OCI-LY1 (cell line): ENCODE data around the gene DZIP1L.

ENCODE experiments used
- H2AFZ ChIP-seq: fragments of 200-600 bp; sonication (generic), shearing (Covaris generic); 2 replicates; pipeline ENCODE4 v1.6.0; 2014; ENCODE audit warnings: antibody characterized with exemption, mild to moderate bottlenecking, low read length
- H3F3A ChIP-seq: fragments of 200-600 bp; sonication (generic), shearing (Covaris generic); 2 replicates; pipeline ENCODE4 v1.6.0; 2014; ENCODE audit warnings: mild to moderate bottlenecking, antibody characterized with exemption, low read length, moderate library complexity; ENCODE audit not compliant: insufficient read depth
- H3K27ac ChIP-seq: fragments of 200-600 bp; sonication (generic); 2 replicates; pipeline ENCODE4 v1.5.1; 2014; ENCODE audit warnings: low read length, mixed run types, mild to moderate bottlenecking, low read depth; ENCODE audit not compliant: poor library complexity, severe bottlenecking
- H3K27me3 ChIP-seq: fragments of 200-600 bp; sonication (generic); 2 replicates; pipeline ENCODE4 v1.6.0; 2014; ENCODE audit warnings: antibody characterized with exemption, mild to moderate bottlenecking, low read length, moderate library complexity; ENCODE audit not compliant: insufficient read depth
- H3K36me3 ChIP-seq: fragments of 200-600 bp; sonication (generic); 2 replicates; pipeline ENCODE4 v1.6.1; 2014; ENCODE audit warnings: mild to moderate bottlenecking, antibody characterized with exemption, low read length, moderate library complexity, mixed read lengths; ENCODE audit not compliant: insufficient read depth
- H3K4me1 ChIP-seq: fragments of 200-600 bp; sonication (generic); 2 replicates; pipeline ENCODE4 v1.5.1; 2014; ENCODE audit warnings: mild to moderate bottlenecking, low read length, moderate library complexity; ENCODE audit not compliant: insufficient read depth, severe bottlenecking
- H3K4me2 ChIP-seq: fragments of 200-600 bp; sonication (generic), shearing (Covaris generic); 2 replicates; pipeline ENCODE4 v1.6.1; 2014; ENCODE audit warnings: low read length
- H3K4me3 ChIP-seq: fragments of 200-600 bp; sonication (generic); 2 replicates; pipeline ENCODE4 v1.5.1; 2014; ENCODE audit warnings: low read length, low read depth, mild to moderate bottlenecking, mixed read lengths; ENCODE audit not compliant: poor library complexity, severe bottlenecking
- H3K79me2 ChIP-seq: fragments of 200-600 bp; shearing (Covaris generic); 2 replicates; pipeline ENCODE4 v1.6.1; 2016; ENCODE audit warnings: mixed run types, low read length, mixed read lengths; ENCODE audit not compliant: insufficient read depth
- H3K9ac ChIP-seq: fragments of 200-600 bp; sonication (generic), shearing (Covaris generic); 2 replicates; pipeline ENCODE4 v1.6.1; 2014; ENCODE audit warnings: mild to moderate bottlenecking, low read length, mixed read lengths
- H3K9me2 ChIP-seq: fragments of 200-600 bp; sonication (generic), shearing (Covaris generic); 2 replicates; pipeline ENCODE4 v1.6.1; 2014; ENCODE audit warnings: low read depth, mild to moderate bottlenecking, low read length, mixed read lengths
- H3K9me3 ChIP-seq: fragments of 200-600 bp; shearing (Covaris generic); 2 replicates; pipeline ENCODE4 v1.6.1; 2014; ENCODE audit warnings: low read length, mixed read lengths
- H4K20me1 ChIP-seq: fragments of 200-600 bp; sonication (generic), shearing (Covaris generic); 2 replicates; pipeline ENCODE4 v1.6.0; 2016; ENCODE audit warnings: mild to moderate bottlenecking, low read length; ENCODE audit not compliant: insufficient read depth
- CTCF ChIP-seq: fragments of 200-600 bp; sonication (generic), shearing (Covaris generic); IDR thresholded peaks from 2 replicates; pipeline ENCODE4 v1.5.1; 2017; ENCODE audit warnings: mild to moderate bottlenecking, antibody characterized with exemption, low read length, moderate library complexity, mixed read lengths
- EZH2 ChIP-seq: fragments of 200-600 bp; sonication (generic), shearing (Covaris generic); IDR thresholded peaks from 2 replicates; pipeline ENCODE4 v1.8.0; 2017; ENCODE audit warnings: borderline replicate concordance, mixed run types, mild to moderate bottlenecking, antibody characterized with exemption, low read length, moderate library complexity, mixed read lengths

DZIP1L gene

GRCh38 chr3:138025553-138025952, 89.9 kb downstream of the DZIP1L start:
- no peaks in the 10 kb centered on the region for H3K9me2 ChIP-seq
- no peaks in the 10 kb centered on the region for H3K27me3 ChIP-seq
- H3K4me3 ChIP-seq: no peak overlapping the region
- H3K27ac ChIP-seq: no peak overlapping the region
- no peaks in the 10 kb centered on the region for H3K36me3 ChIP-seq
- no peaks in the 10 kb centered on the region for H3F3A ChIP-seq
- no peak for TF ChIP-seq CTCF
- no peak for TF ChIP-seq EZH2
- no peak overlapping the region for H3K4me2 ChIP-seq
- H3K9ac ChIP-seq: no peak overlapping the region
- H2AFZ ChIP-seq: no peak overlapping the region
- H3K4me1 ChIP-seq: no peaks in the 10 kb centered on the region
- no peaks in the 10 kb centered on the region for H3K9me3 ChIP-seq
- no peaks in the 10 kb centered on the region for H4K20me1 ChIP-seq
- H3K79me2 ChIP-seq: no peaks in the 10 kb centered on the region

- Histone ChIP-seq H3K27ac (no peak overlapping the region), H3K36me3 (no peaks in the 10 kb centered on the region), H3K9me2 (no peaks in the 10 kb centered on the region), H3K4me2 (no peak overlapping the region), H3K4me3 (no peak overlapping the region), H2AFZ (no peak overlapping the region), H3F3A (no peaks in the 10 kb centered on the region), H3K79me2 (no peaks in the 10 kb centered on the region), H3K9me3 (no peaks in the 10 kb centered on the region), H3K27me3 (no peaks in the 10 kb centered on the region), H3K4me1 (no peaks in the 10 kb centered on the region), H4K20me1 (no peaks in the 10 kb centered on the region), H3K9ac (no peak overlapping the region)
- no peak for TF ChIP-seq CTCF
- no peak for TF ChIP-seq EZH2
These were observed 91.7 kb downstream of the DZIP1L start for GRCh38 chr3:138023754-138024153.

GRCh38 chr3:138019281-138020069, 95.9 kb downstream of the DZIP1L start:
- H2AFZ ChIP-seq: no peak overlapping the region
- H3K9me2 ChIP-seq: no peaks in the 10 kb centered on the region
- H3K9me3 ChIP-seq: no peaks in the 10 kb centered on the region
- H3K27ac ChIP-seq: no peak overlapping the region
- H3K79me2 ChIP-seq: no peaks in the 10 kb centered on the region
- H3K9ac ChIP-seq: no peak overlapping the region
- no peak overlapping the region for H3K4me2 ChIP-seq
- H3K4me1 ChIP-seq: no peaks in the 10 kb centered on the region
- no peaks in the 10 kb centered on the region for H4K20me1 ChIP-seq
- no peak overlapping the region for H3K4me3 ChIP-seq
- H3K36me3 ChIP-seq: no peaks in the 10 kb centered on the region
- H3F3A ChIP-seq: no peaks in the 10 kb centered on the region
- no peaks in the 10 kb centered on the region for H3K27me3 ChIP-seq
- no peak for TF ChIP-seq CTCF
